HG03025 (cell line): ENCODE measurements around the gene MACROD1.

ENCODE experiments used
- ATAC-seq: cut with Tn5 transposase; IDR thresholded peaks from one replicate; pipeline ENCODE4 v1.9.1; 2021; ENCODE audit warnings: mild to moderate bottlenecking, moderate library complexity; ENCODE audit not compliant: unreplicated experiment, low FRiP score

MACROD1 gene

DNA sequence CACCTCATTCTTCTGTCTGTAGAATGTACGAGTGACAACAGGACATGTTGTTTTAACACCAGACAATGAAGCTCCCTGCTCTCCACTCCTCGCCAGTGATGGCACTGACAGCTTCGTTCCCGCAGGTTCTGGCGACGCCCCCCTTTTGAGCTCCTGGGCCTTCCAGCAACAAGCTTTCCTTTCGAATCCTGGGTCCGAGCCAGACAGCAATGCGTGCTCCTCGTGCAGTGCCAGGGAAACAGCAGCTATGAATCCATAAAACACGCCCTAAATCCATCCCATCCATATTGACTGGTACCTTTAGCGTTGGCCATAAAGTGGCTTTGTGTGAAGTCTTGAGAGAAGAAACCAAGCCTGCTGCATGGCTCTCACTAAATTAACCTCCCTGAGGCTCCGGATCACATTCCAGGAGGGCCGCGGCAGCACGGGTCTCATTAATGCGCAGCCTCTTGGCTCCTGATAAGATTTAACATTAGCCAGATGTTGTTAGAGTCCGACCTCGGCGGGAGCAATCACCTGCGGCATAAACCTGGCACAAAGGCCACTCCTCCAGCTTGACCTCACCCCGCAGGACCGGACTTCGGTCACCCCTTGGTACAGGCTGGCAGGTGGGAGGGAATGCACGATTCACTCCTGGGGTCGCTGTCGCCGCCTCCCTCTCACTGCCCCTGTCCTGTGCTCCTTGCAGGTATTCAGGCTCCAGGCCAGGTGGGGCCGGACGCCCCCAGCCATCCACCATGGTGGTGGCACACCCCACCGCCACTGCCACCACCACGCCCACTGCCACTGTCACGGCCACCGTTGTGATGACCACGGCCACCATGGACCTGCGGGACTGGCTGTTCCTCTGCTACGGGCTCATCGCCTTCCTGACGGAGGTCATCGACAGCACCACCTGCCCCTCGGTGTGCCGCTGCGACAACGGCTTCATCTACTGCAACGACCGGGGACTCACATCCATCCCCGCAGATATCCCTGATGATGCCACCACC is 50.1 kb downstream of the MACROD1 start:
- ATAC-seq = no peak

DNA sequence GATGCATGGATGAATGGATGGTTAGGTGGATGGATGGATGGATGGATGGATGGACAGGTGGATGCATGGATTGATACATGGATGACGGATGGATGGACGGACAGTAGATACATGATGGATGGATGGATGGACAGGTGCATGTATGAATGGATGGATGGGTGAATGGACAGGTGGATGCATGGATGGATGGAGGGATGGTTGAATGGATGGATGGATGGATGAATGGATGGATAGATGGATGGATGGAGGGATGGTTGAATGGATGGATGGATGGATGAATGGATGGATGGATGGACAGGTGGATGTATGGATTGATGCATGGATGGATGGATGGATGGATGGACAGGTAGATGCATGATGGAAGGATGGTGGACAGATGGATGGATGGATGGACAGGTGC is 51.7 kb downstream of the MACROD1 start:
- ATAC-seq = no peak

DNA sequence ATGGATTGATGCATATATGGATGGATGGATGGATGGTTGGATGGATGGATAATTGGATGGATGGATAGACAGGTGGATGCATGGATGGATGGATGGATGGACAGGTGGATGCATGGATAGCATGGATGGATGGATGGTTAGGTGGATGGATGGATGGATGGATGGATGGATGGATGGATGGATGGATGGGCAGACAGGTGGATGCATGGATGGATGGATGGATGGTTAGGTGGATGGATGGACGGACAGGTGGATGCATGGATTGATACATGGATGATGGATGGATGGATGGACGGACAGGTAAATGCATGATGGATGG is 52.5 kb downstream of the MACROD1 start:
- no peak for ATAC-seq

DNA sequence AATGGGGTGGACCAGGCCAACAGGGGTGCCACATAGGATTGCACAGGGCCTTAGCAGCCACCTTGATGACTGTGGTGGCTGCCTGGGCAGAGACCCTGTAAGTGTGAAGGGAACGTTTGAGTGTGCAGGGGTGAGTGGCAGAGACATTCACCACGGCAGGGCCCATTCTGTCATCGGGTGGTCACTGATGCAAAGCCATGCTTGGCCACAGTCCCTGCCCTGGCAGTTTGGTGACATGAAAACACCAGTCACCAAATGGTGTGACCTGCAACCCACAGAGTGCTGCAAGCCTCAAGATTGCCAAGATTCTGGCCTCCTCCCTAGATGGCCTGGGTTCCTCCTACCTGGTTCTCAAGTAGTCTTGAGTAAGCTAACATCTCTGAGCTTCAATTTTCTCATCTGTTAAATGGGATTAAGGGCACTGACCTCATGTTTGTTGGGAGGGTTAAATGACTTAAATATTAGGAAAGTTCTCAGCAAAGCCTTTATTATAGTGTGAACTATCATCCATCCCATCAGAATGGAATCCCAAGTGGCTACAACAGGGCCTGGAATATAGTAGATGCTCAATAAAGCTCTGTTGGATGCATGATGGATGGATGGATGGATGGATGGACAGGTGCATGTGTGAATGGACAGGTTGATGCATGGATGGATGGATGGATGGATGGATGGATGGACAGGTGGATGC is 53.0 kb downstream of the MACROD1 start:
- no peak for ATAC-seq

DNA sequence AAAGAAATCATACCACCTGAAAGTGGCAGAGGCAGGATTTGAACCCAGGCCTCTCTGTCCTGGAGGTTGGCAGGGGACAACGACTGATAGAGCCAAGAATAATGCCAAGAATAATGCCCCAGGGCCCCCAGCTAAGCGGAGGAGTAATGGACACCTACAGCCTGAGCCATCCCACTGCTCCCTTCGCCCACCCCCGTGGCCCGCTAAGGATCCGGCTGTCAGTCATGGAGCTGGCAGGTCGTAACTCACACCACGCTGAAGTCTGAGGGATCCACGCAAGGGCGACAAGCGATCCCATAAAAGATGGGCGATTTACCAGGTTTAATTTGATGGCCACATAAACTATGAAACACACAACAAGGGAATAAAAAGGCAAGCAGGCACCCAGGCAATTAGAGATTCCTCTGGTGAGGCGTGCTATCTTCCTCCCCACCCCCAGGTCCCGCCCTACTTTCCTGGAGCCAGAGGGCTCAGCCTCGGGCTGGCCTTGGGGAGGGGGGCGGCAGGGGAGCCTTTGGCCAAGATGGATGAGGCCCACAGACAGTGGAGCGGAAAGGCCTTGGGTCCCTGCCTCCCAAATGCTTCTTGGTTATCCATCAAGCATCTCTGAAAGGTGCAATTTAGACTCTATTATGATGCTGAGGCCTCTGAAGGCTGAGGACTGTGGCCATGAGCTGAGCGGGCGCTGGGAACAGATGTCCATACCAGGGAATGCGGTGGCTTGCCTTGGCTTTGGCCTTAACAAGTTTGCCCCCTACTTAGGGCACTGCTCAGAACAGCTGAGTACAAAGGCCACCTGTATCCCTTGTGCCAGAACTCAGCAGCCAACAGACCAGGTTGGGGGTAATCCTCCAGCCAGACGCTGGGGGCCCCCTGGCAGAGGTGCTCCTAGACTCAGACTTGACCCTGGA is 55.2 kb downstream of the MACROD1 start:
- ATAC-seq = no peak

DNA sequence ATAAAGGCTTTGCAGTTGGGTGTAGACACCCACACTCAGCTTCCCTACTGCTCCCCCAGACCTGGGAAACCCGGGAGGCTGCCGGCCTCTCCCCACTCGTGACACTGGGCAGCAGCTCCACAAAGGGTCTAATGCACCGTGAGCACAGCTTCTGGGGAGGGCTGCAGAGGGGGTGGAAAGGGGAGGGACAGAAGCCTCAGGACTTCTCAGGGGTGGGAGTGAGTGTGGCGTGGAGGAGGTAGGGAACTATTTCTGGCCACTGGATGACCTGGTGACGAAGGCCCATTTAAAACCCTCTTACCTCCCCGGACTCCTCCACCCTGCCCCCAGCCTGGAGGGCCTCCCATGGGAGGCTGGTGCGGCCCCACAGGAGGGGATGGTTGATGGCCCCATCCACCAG is 56.6 kb downstream of the MACROD1 start:
- ATAC-seq = no peak

DNA sequence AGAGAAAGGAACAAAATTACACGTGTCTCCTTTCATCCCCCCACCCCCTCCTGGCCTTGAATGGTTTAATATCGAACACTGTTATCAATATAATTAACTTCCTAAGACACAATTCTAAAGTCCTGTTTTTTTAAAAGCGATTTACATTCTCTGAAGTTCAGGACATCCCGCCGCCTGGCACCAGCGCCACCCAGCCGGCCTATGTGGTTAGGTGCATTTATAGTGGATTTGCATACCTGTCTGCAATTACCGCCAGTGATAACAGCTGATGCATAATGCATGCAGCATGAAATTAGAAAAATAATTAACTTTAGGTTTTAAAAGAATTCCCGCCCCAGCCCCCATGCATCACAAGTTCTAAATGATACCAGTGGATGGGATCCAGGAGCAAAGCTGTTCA is 58.6 kb downstream of the MACROD1 start:
- no peak for ATAC-seq

DNA sequence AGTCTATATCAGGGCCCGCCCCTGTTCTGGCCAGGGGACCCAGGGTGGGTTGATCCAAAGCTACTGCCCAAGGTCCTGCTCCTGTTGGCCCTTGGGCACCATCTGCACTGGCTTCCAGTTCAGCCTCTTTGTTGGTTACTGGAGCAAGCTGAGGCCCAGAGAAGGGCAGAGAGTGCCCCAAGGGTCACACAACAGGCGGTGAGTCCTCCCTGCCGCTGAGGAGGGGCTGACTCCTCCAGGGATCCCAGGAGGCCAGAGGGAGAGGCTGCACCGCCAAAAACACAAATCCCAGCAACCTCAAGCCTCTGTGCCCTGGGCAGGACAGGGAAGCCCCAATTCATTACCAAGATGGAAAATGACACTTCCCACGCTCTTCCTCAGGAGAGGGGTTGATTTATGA is 61.3 kb downstream of the MACROD1 start:
- no peak for ATAC-seq

DNA sequence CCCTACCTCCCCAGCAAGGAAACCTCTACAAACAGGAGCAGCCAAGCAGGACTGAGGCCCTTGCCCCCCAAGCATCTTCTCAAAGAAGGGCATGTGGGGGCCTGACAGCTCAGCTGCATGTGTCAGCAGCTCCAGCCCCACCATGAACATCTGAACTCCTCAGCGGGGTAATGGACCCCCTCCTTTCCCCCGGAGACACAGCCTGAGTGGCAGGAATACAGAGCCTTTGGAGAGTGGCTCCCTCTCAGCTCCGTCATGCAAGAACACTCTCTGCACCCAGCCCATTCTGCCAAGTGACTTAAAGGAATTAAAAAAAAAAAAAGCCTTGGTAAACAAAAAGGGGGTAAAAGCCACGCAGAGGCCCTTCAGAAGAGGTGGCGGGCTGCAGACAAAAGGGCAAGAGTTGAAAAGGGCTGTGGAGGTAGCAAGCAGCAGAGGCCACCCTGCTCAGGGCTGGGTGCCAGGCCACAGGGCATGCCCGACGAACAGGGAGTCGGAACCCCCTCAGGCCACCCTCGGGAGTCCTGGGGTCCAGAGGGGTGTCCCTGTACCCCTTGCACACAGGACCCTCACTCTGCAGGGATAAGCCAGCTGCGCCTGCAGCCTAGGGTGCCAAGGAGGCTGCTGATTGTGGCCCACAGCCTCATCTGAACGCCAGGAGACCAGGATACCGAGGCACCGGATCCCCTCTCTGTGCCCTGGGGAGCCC is 62.5 kb downstream of the MACROD1 start:
- ATAC-seq = no peak

DNA sequence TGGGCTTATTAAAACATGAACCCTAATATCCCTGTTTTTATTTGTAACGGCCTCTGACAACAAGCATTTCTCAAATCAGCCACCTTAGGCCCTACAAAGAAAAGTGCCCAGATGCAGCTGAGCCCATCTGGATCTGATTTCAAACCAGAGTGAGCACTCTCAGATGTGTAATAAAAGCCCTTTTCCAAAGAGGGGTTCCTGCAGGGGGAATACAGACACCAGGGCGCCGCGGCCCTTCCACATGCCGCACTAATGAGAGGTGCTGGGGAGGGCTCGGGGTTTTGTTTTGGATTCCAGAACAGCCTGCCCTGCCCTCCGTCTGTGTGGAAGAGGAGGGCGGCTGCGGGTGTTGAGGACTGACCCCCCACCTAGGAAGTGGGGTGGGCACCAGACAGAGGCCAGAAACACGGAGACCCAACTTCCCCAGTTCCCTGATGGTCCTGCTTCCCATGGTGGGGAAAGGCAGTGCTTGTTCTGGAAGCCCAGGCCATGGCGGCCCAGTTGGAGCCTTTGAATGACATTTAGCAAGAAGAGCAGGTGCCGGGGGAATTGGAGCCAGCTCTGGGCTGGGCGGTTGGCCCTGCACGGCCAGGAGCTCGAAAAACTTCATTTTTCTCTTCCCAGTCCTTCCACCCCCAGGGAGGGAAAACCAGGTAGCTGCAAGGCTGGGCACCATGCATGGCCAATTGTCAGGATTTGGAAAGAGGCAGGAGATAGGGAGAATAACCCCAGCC is 63.7 kb downstream of the MACROD1 start:
- ATAC-seq = no peak

DNA sequence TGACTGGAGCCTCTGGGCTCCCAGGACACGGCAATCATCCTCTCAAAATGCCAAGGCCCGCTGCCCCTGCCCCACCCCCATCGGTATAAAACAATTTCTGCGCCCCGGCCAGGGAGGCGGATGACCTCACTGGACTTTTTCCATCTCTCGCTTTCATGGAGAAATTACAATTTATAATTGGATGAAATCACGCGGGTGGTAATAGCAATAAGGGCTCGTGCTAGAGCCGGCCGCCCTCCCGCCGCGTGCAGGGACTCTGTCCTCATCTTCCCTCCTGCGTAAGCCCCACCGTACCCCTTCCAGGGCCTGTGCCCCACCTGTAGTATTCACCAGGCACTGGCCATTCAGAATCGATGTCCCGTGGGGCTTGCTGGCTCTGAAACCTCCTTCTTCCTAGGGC is 64.5 kb downstream of the MACROD1 start:
- no peak for ATAC-seq

DNA sequence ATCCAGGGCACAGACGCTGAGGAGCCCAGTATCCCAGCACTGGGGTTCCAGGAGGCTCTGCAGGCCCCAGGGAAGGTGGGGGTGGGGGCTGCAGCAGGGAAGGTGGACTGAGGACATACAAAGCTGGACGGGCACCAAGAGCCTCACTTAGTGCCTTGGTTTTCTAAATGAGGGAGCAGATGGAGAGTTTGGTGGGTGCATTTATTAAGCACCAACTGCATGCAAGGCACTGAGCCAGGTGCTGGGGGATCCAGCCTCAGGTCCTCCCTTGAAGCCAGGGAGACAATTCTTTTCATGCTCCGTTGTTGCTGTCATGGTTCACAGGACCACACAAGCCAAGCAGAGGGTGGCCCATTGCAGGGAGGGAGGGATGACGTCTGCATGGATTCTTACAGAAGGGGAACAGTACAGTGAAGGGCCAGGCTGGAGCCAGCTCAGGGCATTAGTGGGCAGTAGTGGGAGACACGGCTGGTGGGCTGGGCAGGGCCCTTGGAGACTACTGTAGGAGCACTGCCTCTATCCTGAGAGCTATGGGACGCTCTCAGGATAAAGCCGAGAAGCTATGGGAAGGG is 65.0 kb downstream of the MACROD1 start:
- no peak for ATAC-seq

DNA sequence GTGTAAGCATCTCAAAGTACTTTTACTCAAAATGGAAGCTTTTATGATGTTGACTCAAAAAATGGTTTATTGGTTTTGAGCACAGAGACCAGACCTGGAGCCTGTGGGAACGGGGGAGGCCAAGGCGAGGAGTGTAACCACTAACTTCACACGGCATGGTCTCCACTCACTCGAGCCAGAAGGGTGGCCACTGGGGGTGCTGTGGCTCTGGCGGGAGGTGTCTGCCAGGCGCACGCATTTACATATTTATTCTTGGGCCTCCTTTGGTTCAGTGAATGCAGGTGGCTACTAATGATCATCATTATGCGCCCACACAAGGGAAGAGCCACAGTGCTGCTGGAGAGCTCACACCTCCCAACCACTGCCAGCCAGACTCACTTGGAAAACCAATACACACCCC is 65.6 kb downstream of the MACROD1 start:
- no peak for ATAC-seq

DNA sequence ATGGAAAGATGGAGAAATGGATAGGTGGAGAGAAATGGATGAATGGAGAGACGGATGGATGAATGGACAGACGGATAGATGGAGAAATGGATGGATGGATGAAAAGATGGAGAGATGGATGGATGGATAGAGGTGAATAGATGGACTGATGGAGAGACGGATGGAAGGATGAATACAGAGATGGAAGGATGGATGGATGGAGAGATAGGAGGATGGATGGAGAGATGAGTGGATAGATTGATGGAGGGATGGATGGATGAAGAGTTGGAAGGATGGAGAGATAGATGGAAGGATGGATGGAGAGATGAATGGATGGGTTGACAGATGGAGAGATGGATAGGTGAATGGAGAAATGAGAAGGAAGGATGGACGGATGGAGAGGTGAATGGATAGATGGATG is 66.5 kb downstream of the MACROD1 start:
- ATAC-seq = no peak

DNA sequence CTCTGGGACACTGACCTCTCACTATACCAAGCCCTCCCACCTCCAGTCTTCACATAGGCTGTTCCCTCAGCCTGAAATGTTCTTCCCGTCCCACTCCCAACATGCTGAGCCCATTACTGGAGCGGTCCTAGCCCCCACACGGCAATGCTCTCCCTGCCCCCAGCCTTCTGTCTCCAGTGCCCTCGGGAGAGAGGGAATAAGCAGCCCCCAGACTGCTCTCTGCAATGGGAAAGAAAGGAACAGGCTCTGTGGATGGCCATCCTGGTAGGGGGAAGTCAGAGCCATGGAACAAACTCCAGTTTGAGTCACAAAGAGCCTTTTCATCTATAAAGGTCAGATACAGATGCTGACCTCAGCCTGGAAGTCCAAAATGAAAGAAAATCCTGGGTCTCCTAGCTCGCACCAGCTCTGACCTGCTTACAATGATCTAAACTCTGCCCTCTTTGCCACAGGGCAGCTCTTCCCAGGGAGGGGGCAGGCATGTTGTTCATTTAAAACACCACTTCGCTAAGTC is 67.5 kb downstream of the MACROD1 start:
- ATAC-seq = no peak

DNA sequence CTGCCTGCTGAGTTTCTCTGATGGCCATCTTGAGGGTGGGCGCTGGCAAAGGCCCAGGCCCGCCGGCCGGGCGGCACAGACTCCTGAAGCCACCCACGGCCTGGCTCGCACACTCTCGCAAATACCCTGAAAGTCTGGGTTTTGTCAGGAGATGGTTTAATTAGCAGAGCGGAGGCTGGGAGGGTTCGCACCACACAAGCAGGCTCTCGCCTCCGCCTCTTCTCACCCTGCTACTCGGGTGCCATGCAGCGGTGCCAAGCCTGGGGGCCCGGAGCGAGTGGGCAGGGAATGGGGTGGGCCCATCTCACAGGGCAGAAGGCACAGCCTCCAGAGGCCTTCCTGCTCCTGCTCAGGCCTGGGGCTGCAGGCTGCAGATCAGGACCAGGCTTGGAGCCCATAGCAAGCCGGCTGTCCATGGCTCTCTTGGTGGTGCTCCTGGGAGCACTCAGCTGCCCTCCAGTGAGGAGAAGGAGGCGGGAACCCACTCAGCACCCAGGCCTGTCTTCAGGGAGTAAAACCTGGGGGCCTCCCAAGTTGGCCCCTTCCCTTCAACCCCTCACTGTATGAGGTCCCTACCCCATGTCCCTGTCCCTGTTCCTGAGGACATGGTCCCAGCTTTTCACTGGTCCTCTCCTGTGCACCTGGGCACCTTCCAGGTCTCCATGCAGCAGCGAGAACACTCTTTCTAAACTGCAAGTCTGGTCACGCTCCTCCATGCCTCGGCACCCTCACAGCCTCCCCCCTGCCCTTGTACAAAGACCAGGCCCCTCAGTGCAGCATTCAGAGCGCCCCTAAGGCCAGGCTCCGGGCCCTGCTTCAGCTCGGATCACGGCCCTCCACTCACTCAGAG is 68.2 kb downstream of the MACROD1 start:
- ATAC-seq = no peak

DNA sequence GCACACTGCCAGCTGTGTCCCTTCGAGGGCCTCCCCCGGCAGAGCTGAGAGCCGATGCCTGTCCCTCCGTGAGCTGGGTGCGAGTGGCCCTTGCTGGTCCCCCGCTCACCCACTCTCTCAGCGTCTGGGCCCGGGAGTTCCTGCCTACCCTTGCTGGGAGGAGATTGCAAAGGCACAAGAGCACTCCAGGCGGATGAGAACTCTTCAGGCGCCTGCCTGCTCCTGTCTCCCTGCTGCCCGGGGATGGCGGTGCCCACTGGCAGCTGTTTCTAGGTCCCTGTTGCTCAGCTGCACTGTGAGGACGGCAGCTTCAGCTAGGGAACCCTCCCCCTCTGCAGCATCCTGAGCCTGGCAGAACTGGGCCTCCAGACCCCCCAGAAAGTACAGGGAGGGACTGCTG is 69.1 kb downstream of the MACROD1 start:
- ATAC-seq = no peak

DNA sequence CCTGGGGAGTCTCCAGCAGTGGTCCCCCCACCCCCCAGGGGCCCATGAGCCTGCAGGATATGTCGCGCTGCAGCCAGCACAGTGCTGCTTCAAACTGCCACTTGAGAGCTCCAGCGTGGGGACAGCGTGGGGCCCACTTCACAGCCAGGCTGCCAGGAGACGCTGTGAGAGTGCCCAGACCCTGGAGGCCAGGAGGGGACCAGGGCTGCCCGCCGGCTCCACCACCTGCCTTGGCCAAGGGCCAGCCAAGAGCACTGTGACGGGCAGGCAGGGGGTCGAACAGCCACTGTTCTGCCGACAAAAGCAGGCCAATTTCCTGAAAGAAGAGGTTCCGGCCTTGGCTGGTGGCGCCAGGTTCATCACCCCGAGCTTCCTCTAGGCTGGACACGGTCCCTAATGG is 70.0 kb downstream of the MACROD1 start:
- no peak for ATAC-seq
